BE2C (cell line): ENCODE results near the gene PGF.
A peak's percentile ranks its signal among the peaks of the same experiment; 100 is the strongest.

Experiments used
- DNase-seq: peaks from one replicate; pipeline ENCODE4 v3.0.0-alpha.2; 2020
- H3K27me3 ChIP-seq: fragments of 250-450 bp; sonication (Bioruptor Pico); 2 replicates; pipeline ENCODE4 v1.5.1; 2020; ENCODE audit warnings: mild to moderate bottlenecking
- H3K36me3 ChIP-seq: fragments of 250-450 bp; sonication (Bioruptor Pico); 2 replicates; pipeline ENCODE4 v1.5.1; 2020; ENCODE audit warnings: mild to moderate bottlenecking
- H3K4me1 ChIP-seq: fragments of 250-450 bp; sonication (Bioruptor Pico); 2 replicates; pipeline ENCODE4 v1.5.1; 2020
- H3K4me3 ChIP-seq: 2 replicates; pipeline ENCODE4 v1.5.1; 2011; ENCODE audit warnings: low read depth, low read length
- H3K9me3 ChIP-seq: fragments of 250-450 bp; sonication (Bioruptor Pico); 2 replicates; pipeline ENCODE4 v1.5.1; 2020
- TF ChIP-seq, protein P1 (sequence below): IDR thresholded peaks from 2 replicates; pipeline ENCODE4 v1.5.1; 2012; ENCODE audit warnings: mild to moderate bottlenecking, low read depth, low read length

Gene PGF

GRCh38 chr14:74962046-74962445 lies 6.6 kb upstream of the PGF start:
- H3K9me3 ChIP-seq: no peaks in the 10 kb centered on the region
- H3K4me3 ChIP-seq: no peak overlapping the region
- H3K4me1 ChIP-seq: no peaks in the 10 kb centered on the region
- H3K27me3 ChIP-seq: no peaks in the 10 kb centered on the region
- no peaks in the 10 kb centered on the region for H3K36me3 ChIP-seq
- DNase-seq: no peak
- TF ChIP-seq, protein P1, sequence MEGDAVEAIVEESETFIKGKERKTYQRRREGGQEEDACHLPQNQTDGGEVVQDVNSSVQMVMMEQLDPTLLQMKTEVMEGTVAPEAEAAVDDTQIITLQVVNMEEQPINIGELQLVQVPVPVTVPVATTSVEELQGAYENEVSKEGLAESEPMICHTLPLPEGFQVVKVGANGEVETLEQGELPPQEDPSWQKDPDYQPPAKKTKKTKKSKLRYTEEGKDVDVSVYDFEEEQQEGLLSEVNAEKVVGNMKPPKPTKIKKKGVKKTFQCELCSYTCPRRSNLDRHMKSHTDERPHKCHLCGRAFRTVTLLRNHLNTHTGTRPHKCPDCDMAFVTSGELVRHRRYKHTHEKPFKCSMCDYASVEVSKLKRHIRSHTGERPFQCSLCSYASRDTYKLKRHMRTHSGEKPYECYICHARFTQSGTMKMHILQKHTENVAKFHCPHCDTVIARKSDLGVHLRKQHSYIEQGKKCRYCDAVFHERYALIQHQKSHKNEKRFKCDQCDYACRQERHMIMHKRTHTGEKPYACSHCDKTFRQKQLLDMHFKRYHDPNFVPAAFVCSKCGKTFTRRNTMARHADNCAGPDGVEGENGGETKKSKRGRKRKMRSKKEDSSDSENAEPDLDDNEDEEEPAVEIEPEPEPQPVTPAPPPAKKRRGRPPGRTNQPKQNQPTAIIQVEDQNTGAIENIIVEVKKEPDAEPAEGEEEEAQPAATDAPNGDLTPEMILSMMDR: no peak

DNA sequence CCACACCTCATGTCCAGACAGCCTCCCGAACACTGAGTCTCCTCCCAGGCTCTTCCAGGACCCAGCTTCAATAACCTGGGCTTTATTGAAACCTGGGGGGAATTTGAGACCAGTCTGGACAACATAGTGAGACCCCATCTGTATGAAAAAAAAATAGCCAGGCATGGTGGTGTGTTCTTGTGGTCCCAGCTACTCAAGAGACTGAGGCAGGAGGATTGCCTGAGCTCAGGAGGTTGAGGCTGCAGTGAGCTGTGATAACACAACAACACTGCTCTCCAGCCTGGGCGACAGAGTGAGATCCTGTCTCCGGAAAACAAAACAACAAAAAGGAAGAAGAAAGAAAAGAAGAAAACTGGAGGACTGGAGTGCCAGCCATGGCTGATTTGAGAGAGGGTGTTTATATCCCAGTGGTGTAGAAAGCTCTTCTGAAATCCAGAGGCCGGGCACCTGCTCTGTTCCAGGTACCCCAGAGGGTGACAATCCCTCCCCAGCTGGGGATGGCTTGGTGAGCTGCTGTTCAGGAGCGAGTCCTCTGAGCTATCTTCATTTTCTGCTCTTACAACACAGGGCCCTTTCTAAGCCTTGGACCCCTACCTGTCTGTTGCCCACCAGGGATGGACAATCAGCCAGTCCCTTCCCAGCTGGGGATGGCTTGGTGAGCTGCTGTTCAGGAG lies 6.0 kb upstream of the PGF start:
- TF ChIP-seq, protein P1: no peak
- no peaks in the 10 kb centered on the region for H3K27me3 ChIP-seq
- no peaks in the 10 kb centered on the region for H3K9me3 ChIP-seq
- H3K4me1 ChIP-seq: no peaks in the 10 kb centered on the region
- no peak overlapping the region for H3K4me3 ChIP-seq
- DNase-seq: no peak
- no peaks in the 10 kb centered on the region for H3K36me3 ChIP-seq

DNA sequence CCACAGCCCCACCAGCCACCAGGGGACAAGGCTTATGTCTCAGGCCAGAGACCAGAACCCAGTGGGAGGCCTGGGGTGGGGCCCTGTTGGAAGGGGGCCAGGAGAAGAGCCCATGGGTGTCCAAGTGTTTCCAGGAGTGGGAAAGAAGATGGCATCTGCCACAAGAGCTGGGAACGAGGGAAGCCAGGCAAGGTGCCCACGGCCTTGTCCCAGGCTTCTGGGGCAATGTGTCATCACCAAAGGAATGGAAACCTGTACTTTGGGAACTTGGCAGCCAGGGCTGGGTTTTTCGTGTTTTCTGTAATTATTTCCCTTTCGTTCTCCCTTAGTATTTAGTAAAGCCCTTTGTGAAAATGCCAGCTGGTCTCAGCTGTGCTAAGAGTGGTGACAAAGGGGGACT lies 5.3 kb upstream of the PGF start:
- H3K9me3 ChIP-seq: no peaks in the 10 kb centered on the region
- H3K4me1 ChIP-seq: no peaks in the 10 kb centered on the region
- TF ChIP-seq, protein P1: no peak
- no peak overlapping the region for H3K4me3 ChIP-seq
- DNase-seq: no peak
- H3K36me3 ChIP-seq: no peaks in the 10 kb centered on the region
- H3K27me3 ChIP-seq: no peaks in the 10 kb centered on the region

DNA sequence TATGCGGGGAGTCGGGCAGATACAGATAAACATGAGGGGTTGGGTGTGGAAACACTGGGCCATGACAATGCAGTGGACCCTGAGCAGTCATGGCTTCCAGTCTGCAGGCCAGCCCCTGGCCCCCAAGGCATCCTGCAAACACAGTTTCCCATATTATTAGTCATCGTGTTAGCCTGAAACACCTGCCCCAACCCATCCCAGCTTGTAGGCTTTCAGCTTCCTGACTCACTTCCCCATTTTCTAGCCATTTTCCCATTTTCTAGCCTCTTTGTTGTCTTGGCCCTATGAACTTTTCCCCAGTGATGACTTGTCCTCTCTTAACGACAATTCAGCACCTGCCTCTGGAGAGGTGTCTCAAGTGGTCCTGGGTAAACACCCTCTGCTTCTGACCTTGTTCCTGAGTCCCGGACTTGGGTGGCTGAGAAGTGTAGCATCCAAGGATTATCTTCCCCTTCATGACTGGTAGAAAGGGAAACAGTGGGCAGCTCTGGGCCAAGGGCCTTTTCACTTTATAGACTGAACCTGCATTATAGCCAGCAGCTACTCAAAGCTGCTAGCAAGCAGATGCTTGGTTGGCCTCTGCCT lies 4.3 kb upstream of the PGF start:
- DNase-seq: no peak
- Histone ChIP-seq H3K36me3 (no peaks in the 10 kb centered on the region), H3K4me3 (no peak overlapping the region), H3K9me3 (no peaks in the 10 kb centered on the region), H3K4me1 (no peaks in the 10 kb centered on the region), H3K27me3 (no peaks in the 10 kb centered on the region)
- TF ChIP-seq, protein P1: no peak

DNA sequence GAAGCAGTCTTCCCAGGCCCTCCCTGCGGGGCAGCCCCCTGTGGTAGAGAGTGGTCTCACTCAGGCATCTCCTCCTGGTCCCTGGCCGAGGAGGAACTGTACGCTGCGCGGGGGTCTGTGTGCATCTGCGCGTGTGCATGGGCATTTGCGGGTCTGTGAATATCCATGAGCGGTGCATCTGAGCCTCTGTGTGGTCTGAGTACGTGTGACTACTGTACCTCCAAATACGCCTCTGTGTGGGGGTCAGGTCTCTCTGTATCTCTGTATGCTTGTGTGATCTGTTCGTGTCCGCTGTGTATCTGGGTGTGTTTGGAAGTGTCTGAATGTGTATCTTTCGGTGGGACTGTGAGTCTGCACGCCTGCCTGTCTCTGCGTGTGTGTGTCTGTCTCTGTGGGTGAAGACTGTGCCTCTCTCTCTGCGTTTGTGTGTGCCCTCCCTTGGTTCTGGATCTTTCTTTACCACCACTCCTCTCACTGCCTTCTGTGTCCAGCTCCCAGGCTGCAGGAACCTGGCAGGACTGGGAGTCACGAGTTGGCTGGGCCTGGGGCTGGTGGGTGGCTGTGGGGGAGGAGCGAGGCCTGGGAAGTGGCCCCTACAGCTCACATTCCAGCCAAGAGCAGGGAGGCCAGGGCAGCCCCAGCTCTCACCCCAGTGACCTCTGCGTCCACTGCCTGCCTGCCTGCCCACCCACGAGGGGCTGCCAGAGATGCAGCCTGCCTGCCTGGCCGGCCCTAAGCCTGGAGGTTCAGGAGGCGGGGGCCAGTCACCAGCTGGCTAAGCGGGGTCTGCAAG lies 1.1 kb upstream of the PGF start:
- TF ChIP-seq, protein P1: no peak
- no peaks in the 10 kb centered on the region for H3K9me3 ChIP-seq
- no peak for DNase-seq
- H3K27me3 ChIP-seq: no peaks in the 10 kb centered on the region
- H3K36me3 ChIP-seq: no peaks in the 10 kb centered on the region
- peaks cover 4% of the 10 kb centered on the region; the same call in 1 of the 2 replicates for H3K4me1 ChIP-seq
- no peak overlapping the region for H3K4me3 ChIP-seq

- no peaks in the 10 kb centered on the region for H3K27me3 ChIP-seq
- H3K9me3 ChIP-seq: no peaks in the 10 kb centered on the region
- H3K4me1 ChIP-seq: peaks cover 4% of the 10 kb centered on the region; the same call in 1 of the 2 replicates
- peak overlapping the region; percentile 82 for H3K4me3 ChIP-seq
- DNase-seq: no peak
- TF ChIP-seq, protein P1: no peak
- H3K36me3 ChIP-seq: no peaks in the 10 kb centered on the region
Observed at GRCh38 chr14:74956027-74956279, 556 bp upstream of the PGF start.
